ENCODE results near the gene ARMC6.
"Not testable (repeated sequence)": the region's sequence is repeated elsewhere in the genome, so short reads cannot be mapped to it uniquely, and the experiment has no call there.

ARMC6 gene

DNA sequence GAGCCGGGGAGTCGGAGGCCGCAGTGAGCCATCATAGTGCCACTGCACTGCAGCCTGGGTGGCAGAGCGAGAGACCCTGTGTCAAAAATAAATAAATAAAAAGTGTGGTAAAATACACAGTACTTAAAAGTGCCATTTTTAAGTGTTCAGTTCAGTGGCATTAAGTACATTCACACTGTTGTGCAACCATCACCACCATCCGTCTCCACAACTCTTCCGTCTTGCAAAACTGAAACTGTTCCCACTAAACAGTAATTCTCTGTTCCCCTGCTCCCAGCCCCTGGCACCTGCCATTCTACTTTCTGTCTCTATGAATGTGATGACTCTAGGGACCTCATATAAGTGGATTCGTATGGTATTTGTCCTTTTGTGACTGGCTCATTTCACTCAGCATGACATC is 43.7 kb downstream of the ARMC6 start:
- no peak for DNase-seq

DNA sequence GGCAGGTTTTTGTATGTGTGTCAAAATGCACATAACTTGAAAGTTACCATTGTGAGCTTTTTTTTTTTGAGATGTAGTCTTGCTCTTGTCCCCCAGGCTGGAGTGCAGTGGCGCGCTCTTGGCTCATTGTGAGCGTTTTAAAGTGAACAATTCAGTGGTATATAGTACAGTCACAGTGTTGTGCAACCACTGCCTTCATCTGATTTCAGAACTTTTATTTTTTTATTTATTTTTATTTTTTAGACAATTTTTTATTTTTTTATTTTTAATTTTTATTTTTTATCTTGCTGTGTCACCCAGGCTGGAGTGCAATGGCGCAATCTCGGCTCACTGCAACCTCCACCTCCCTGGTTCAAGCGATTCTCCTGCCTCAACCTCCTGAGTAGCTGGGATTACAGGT is 45.4 kb downstream of the ARMC6 start:
- no peak for DNase-seq

DNA sequence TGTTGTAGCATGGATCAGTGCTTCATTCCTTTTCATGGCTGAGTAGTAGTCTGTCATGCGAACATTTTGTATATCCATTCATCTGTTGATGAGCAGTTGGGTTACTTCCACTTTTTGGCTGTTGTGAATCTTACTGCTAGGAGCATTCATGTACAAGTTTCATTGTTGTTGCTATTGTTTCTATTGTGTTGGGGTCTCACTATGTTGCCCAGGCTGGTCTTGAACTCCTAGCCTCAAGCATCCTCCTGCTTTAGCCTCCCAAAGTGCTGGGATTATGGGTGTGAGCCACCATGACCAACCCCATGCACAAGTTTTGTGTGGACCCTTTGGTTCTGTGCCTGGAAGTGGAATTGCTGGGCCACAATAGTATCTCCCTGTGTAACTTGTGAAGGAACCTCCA is 46.2 kb downstream of the ARMC6 start:
- DNase-seq: no peak

DNA sequence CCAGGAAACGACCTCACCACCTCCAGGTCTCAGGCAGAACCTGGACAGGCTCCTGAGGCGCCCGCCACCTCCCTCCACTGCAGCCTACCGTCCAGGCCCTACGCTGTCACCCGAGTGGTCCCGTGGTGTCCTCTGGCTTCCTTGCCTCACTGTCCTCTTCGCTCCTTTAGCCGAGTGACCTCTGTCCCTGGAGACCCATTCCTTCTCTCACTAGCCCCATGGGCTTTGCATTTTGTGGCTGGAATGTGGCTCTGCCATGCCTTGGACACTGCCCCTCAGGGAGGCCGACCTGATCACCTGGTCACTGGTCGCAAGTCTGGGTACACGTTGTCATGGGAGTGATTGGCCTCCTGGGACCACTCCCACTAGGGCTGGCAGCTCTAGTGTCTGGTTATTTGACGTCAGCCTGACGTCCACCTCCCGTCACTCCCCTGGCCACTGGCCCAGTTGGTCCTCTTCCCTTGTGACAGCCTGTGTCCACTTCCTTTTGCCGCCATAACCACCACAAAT is 48.3 kb downstream of the ARMC6 start:
- DNase-seq: no peak

DNA sequence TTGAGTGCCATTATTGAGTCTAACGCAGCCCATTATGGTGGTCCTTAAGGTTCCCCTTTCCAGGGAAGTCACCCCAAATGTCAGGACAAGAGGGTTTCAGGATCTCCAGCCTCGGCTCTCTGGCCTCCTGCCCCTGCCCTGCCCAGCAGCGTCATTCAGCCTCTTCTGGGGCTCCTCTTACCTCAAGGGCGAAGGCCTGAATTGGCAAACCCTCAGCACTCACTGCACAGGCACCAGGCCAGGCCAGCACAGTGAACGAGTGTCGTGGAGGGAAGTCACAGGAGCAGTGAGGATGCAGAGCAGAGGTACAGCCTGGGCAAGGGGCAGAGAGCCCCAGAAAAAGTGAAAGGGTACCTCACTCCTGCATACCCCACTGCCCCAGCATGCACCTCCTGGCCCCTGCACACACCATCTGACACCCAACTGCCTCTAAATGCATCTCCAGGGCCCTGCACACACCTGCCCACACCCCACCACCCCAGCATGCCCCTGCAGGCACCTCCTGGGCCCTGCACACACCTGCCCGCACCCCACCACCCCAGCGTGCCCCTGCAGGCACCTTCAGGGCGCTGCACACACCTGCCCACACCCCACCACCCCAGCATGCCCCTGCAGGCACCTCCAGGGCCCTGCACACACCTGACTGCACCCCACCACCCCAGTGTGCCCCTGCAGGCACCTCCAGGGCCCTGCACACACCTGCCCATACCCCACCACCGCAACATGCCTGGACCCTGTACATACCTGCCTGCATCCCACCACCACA is 50.2 kb downstream of the ARMC6 start:
- DNase-seq: no peak

DNA sequence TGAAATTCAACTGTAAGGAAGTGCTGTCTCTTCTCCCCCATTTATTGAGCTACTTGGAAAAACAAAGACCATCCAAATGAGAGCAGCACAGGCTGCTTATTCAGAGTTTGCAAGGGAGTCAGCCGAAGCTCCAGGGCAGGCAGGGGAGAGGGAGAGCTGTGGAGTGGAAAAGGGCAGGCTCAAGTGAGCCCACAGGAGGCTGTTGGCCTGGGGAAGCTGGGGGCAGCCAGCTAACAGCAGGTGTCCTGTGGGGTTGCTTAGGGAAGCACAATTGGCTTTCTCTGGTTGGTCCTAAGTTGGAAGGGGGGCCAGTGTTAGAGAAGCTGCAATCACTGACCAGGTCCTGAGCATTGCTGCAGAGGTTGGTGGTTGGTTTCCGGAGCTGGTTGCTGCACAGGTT is 54.3 kb downstream of the ARMC6 start:
- no peak for DNase-seq

DNA sequence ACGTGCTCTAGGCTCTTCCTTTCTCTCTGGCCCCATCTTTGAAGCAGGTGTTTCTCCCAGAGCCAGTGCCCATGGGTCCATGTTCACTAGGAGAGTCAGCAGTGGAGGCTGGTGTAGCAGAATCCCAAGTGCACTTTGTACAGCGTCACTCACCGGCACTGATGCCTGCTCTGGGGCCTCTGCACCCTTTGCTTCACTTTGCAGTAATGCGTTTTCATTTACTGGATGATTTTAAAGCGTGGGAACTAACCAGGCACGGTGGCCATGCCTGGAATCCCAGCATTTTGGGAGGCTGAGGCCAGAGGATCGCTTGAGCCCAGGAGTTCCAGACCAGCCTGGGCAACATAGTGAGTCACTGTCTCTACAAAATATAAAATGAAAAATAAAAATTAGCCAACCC is 61.1 kb downstream of the ARMC6 start:
- no peak for DNase-seq

DNA sequence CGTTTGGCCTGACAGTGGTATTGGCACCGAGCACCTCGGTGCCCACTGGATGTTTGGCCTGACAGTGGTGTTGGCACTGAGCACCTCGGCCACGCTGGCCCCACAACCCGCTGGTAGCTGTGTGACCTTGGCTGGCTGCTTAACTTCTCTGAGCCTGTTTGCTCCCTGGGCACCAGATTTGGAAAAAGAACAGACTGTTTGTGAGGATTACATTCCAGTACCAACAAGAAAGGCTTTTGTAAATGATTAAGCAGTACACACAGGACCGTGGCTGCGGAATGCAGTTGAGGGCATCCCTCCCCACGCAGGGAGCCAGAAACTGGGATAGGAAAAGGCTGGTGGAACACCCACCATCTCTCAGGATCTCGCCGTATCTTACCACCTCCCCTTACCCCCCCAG is 62.3 kb downstream of the ARMC6 start:
- DNase-seq: no peak

DNA sequence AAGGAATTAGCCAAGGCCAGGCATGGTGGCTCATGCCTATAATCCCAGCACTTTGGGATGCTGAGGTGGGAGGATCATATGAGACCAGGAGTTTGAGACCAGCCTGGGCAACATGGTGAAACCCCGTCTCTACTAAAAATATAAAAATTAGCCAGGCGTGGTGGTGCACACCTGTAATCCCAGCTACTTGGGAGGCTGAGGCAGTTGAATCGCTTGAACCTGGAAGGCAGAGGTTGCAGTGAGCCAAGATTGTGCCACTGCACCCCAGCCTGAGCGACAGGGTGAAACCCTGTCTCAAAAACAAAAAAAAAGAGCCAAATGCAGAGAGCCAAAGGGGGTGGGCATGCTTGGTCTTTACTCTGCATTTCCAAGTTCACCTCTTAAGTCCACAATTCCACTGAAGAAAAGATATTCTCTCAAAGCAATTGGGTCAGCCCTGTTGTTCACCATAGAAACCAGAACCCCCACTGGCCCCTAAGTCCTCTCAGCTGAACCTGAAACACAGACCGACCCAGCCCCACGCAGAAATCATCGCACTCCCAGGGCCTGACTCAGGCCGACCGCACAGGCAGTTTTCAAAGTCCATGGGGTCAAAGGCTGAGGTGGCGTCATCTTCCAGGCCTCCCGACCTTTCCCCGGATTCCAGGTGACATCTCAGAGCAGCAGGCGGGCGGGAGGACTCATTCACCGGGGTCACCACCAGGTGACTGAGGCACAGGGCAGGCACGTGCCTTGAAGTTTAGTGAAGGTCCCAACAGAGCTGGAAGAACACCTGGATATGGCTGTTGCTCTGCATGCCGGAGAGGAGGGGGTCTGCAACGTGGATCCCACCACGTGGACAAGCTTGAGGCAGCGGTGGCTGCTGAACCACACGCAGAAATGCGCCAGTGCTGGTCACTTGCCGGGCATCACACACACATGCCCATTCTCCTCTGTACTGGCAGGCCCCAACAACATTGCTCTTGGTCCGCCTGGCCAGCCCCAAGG is 63.5 kb downstream of the ARMC6 start:
- no peak for DNase-seq

DNA sequence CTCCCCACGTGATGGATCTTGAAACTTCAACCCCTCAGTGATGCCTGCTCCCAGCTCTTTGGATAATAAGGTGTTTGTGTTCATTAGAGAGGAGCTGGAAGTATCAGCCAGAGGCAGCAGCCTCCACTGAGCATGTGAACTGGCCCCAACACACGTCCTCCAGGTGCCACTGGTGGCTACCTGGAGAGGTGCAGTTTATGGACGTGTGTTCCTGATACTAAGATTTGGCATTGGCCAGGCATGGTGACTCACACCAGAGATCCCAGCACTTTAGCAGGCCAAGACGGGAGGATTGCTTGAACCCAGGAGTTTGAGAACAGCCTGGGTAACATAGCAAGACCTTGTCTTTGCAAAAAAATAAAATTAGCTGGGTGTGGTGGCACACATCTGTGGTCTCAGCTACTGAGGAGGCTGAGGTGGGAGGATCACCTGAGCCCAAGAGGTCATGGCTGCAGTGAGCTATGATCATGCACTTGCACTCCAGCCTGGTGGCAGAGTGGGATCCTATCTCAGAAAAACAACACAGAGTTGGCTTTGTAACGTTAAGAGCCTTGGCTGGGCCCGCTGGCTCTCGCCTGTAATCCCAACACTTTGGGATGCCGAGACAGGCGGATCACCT is 64.8 kb downstream of the ARMC6 start:
- no peak for DNase-seq

DNA sequence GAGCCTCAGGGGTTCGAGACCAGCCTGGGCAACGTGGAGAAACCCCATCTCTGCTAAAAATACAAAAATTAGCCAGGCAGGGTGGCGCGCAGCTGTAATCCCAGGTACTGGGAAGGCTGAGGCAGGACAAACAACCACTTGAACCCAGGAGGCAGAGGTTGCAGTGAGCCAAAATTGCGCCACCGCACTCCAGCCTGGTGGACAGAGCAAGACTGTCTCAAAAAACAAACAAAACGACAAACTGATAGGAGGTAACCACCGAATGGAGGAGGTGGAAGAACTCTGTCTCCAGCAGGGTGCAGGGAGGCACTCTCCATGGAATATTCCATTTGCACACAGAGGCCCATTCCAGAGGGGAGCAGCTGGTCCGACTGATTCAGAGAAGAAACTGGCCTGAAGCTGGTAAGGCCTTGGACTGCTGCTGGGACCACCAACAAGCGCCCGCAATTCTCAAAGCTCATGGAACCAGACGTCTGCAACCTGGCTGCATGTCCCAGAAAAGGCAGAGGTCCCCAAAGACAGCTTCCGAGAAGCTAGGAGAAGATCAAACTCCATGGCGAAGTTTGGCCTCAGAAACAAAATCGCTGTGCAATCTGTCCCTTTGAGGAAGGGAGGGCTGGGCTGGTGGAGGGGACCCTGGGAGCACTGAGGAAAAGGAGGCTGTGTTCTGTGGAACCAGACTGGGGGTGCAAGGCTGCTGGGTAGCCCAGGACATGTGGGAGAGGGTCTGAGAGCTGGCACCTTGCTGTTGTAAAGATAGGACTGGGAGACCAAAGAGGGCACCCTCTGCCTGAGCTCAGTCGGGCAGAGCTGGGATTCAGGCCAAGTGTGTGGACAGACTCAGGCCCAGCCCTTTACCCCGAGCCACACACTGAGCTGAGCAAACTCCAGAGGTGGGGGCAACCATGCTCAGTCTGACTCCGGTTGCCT is 65.6 kb downstream of the ARMC6 start:
- DNase-seq: no peak

DNA sequence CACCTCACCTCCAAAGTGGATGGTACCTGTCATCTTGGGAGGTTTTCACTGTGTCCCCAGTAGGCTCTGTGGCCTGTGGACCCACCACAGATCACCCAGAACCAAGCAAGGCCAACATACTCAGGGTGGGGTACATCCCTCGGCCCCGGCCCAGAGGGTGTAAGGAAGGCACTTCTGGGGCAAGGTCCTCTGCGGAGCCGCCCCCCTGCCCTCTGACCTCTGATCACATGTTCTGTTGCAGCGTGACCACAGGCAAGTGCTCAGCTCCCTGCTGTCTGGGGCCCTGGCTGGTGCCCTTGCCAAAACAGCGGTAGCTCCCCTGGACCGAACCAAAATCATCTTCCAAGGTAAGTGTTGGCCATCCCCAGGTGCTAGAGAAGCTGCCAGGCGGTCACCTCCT is 68.1 kb downstream of the ARMC6 start:
- DNase-seq: no peak

DNA sequence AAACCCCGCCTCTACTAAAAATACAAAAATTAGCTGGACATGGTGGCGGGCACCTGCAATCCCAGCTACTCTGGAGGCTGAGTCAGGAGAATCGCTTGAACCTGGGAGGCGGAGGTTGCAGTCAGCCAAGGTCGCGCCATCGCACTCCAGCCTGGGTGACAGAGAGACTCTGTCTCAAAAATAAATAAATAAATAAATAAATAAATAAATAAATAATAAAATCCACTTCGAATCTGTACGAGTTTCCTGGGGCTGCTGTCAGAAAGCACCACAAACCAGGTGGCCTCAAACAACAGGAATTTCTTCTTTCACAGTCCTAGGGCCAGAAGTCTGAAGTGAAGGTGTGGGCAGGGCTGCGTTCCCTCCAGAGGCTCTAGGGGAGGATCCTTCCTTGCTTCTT is 69.2 kb downstream of the ARMC6 start:
- not testable (repeated sequence) for DNase-seq

DNA sequence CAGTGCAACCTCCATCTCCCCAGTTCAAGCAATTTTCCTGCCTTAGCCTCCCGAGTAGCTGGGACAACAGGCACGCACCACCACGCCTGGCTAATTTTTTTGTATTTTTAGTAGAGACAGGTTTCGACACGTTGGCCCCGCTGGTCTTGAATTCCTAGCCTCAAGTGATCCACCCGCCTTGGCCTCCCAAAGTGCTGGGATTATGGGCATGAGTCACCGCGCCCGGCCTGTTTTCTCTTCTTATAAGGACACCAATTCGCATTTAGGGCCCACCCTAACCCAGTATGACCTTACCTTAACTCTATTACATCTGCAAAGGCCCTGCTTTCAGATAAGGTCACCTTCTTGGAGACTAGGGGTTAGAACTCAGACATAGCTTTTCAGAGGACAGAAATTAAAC is 69.8 kb downstream of the ARMC6 start:
- DNase-seq: no peak

DNA sequence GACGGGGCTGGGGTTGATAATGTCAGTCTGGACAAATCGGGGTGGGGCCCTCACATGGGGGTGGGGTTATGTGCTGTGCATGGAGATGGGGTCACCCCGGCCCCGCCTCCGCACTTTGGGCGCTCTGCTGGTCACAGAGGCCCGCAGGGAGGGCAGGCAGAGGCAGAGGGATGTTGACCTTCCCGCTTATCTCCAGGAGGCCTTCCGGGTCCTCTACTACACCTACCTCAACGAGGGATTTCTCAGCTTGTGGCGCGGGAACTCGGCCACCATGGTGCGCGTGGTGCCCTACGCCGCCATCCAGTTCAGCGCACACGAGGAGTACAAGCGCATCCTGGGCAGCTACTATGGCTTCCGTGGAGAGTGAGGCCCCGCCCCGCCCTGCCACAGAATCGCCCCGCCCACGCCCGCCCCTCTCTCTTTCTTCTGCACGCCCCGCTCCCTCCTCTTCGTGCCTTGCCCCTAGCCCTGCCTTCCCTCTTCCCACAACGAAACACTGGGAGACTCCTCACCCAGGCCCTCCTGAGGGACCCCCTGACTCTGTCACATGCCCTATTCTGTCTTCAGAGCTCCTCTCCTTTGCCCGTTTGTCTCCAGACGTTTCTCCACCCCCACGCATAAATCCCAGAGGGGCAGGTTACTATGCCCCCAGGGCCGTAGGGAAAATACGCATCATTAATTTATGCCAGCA is 72.1 kb downstream of the ARMC6 start:
- DNase-seq: peak; percentile 90

DNA sequence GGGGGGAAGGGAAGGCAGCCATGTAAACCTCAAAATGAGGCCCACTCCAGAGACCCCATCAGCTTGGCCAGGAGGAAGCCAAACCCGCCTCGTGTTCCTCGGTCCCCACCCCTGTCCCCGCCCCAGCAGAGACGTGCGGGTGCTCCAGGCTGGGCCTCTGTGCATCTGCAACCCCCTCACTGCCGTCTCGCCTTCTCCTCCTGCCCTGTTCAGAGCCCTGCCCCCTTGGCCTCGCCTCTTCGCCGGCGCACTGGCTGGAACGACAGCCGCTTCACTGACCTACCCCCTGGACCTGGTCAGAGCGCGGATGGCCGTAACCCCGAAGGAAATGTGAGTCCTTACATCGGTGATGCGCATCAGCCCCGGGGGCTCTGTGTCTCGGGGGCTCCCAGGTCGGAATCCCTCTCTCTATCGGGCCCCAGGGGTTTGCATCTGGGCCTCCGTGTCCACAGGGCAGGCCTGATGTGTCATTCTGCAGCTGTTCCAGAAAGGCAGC is 72.7 kb downstream of the ARMC6 start:
- peak; percentile 82 for DNase-seq

DNA sequence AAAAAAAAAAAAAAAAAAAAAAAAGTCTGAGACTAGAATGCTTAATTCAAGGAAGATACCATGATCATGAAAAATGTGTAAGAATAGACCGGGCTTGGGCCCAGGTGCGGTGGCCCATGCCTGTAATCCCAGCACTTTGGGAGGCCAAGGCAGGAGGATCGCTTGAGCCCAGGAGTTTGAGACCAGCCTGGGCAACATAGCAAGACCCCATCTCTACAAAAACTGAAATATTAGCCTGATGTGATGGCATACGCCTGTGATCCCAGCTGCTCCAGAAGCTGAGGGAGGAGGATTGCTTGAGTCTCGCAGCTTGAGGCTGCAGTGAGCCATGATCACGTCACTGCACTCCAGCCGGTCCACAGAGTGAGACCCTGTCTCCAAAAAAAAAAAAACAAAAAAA is 73.5 kb downstream of the ARMC6 start:
- DNase-seq: not testable (repeated sequence)

DNA sequence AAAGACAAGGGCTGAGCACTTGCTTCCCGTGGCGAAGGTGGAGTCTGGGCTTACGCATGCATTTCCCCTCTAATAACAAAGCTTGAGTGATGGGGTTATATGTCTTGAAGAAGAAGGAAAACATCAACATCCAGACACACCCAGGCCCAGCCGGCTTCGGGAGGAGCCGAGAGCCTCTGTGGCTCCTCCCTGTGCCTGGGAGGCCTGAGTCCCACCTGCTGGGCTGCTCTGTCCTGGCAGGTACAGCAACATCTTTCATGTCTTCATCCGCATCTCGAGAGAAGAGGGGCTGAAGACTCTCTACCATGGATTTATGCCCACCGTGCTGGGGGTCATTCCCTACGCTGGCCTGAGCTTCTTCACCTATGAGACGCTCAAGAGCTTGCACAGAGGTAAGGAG is 74.3 kb downstream of the ARMC6 start:
- DNase-seq: no peak

All from islet precursor cell (in vitro differentiated cells).